Sigmoid colon (tissue), 3 donors: Measurements from ENCODE around the gene UNC119.

Source experiments
- POLR2A ChIP-seq, 2 donors: fragments of 450-650 bp; IDR thresholded peaks; one replicate each; pipeline ENCODE4 v1.6.1; 2016; ENCODE audit warnings: antibody characterized with exemption in 2 of 2, mild to moderate bottlenecking in 2 of 2, moderate library complexity in 2 of 2
- TF ChIP-seq, protein P1 (sequence below), 4 experiments: fragments of 450-650 bp in 3 of 4; fragments of 200-600 bp in 1 of 4; IDR thresholded peaks; one replicate each; pipeline ENCODE4 v1.5.1; 2016 to 2019; ENCODE audit warnings: antibody characterized with exemption in 4 of 4, mild to moderate bottlenecking in 3 of 4, moderate library complexity in 2 of 4

DNA sequence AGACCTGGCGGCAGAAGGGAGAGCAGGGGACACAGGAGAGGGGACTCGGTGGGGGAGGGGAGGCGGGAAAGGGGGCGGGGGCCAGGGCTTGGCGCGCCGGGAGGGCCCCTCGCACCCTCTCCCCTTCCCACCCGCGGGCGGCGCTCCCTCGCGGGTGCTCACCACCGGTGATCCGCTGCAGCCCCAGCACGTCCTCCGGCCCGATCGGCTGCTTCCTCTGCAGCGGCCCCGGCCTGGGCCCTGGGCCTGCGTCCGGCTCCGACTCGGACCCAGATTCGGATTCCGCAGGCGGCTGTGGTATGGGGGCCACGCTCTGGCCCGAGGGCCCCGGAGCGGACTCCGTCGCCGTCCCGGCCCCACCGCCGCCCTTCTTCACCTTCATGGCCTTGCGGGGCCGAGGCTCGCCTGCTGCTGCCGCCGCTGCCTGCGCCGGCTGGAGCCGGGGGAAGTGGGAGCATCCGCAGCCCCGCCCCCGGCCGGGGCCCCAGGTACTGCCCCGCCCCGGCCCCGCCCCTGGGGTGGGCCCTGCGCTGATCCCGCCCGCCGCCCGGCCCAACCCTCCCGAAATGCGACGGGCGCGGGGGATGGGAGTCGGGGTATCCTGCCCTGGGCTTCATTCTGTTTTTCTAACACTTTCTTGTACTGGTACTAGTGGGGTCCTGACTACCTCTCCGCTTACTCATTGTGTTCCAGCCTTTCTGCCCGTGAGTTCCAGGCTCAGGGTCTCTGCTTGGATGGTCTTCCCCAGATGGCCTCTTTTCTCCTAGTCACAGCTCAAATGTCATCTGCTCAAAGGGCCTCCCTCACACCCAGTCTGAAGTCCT, at the start of gene UNC119:
- TF ChIP-seq POLR2A (IDR thresholded peaks at IDR 0.05): peak; percentile 10 to 22
- TF ChIP-seq, protein P1, sequence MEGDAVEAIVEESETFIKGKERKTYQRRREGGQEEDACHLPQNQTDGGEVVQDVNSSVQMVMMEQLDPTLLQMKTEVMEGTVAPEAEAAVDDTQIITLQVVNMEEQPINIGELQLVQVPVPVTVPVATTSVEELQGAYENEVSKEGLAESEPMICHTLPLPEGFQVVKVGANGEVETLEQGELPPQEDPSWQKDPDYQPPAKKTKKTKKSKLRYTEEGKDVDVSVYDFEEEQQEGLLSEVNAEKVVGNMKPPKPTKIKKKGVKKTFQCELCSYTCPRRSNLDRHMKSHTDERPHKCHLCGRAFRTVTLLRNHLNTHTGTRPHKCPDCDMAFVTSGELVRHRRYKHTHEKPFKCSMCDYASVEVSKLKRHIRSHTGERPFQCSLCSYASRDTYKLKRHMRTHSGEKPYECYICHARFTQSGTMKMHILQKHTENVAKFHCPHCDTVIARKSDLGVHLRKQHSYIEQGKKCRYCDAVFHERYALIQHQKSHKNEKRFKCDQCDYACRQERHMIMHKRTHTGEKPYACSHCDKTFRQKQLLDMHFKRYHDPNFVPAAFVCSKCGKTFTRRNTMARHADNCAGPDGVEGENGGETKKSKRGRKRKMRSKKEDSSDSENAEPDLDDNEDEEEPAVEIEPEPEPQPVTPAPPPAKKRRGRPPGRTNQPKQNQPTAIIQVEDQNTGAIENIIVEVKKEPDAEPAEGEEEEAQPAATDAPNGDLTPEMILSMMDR (IDR thresholded peaks at IDR 0.05): no peak
